H9 (cell line): Measurements from ENCODE around the gene CLPTM1L. TPM values are rescaled to one million over a fixed set of nuclear protein-coding genes. Genes with fewer than 3 reads are reported as not detected.

Source experiments
- DNase-seq: peaks from one replicate; pipeline ENCODE4 v3.0.0-alpha.2; 2017
- H2AFZ ChIP-seq: one replicate; pipeline ENCODE4 v1.6.1; 2013; ENCODE audit warnings: mild to moderate bottlenecking, low read length, control low read depth, moderate library complexity
- H2AK5ac ChIP-seq: 2 replicates; pipeline ENCODE4 v1.6.1; 2013; ENCODE audit warnings: low read length, control low read depth, mixed read lengths; ENCODE audit not compliant: insufficient read length
- H2BK120ac ChIP-seq: one replicate; pipeline ENCODE4 v1.6.1; 2013; ENCODE audit warnings: low read depth, mild to moderate bottlenecking, low read length, control low read depth, inconsistent platforms; ENCODE audit not compliant: poor library complexity, severe bottlenecking
- H2BK12ac ChIP-seq: 2 replicates; pipeline ENCODE4 v1.6.1; 2013; ENCODE audit warnings: low read length, control low read depth, mixed read lengths, low read depth; ENCODE audit not compliant: insufficient read length
- H2BK15ac ChIP-seq: 2 replicates; pipeline ENCODE4 v1.6.1; 2013; ENCODE audit warnings: low read depth, low read length, control low read depth
- H2BK20ac ChIP-seq: one replicate; pipeline ENCODE4 v1.6.1; 2013; ENCODE audit warnings: low read depth, mild to moderate bottlenecking, low read length, control low read depth, inconsistent platforms; ENCODE audit not compliant: poor library complexity, severe bottlenecking
- H2BK5ac ChIP-seq: 2 replicates; pipeline ENCODE4 v1.6.1; 2013; ENCODE audit warnings: low read length, control low read depth, mixed read lengths; ENCODE audit not compliant: insufficient read length
- H3K14ac ChIP-seq: 2 replicates; pipeline ENCODE4 v1.6.1; 2013; ENCODE audit warnings: low read length, control low read depth; ENCODE audit not compliant: insufficient read depth
- H3K18ac ChIP-seq: 2 replicates; pipeline ENCODE4 v1.6.1; 2013; ENCODE audit warnings: low read depth, mild to moderate bottlenecking, mixed read lengths, low read length, control low read depth; ENCODE audit not compliant: insufficient read length
- H3K23ac ChIP-seq: 2 replicates; pipeline ENCODE4 v1.6.1; 2013; ENCODE audit warnings: low read length, control low read depth, mixed read lengths, low read depth; ENCODE audit not compliant: insufficient read length
- H3K23me2 ChIP-seq: 2 replicates; pipeline ENCODE4 v1.6.1; 2013; ENCODE audit warnings: low read depth, mild to moderate bottlenecking, mixed read lengths, low read length, control low read depth; ENCODE audit not compliant: insufficient read length, poor library complexity, severe bottlenecking
- H3K27ac ChIP-seq: 2 replicates; pipeline ENCODE4 v1.5.1; 2013; ENCODE audit warnings: low read length, control low read depth, mixed read lengths, low read depth; ENCODE audit not compliant: insufficient read length
- H3K27me3 ChIP-seq: 2 replicates; pipeline ENCODE4 v1.6.1; 2013; ENCODE audit warnings: low read length, control low read depth, inconsistent platforms; ENCODE audit not compliant: insufficient read depth
- H3K4ac ChIP-seq: 2 replicates; pipeline ENCODE4 v1.6.1; 2013; ENCODE audit warnings: low read depth, mild to moderate bottlenecking, control low read depth, inconsistent platforms, low read length, moderate library complexity
- H3K4me1 ChIP-seq: 2 replicates; pipeline ENCODE4 v1.6.1; 2013; ENCODE audit warnings: low read length, control low read depth, inconsistent platforms; ENCODE audit not compliant: insufficient read depth
- H3K4me2 ChIP-seq: 2 replicates; pipeline ENCODE4 v1.6.1; 2013; ENCODE audit warnings: low read length, control low read depth, mixed read lengths; ENCODE audit not compliant: insufficient read length, insufficient read depth
- H3K56ac ChIP-seq: 2 replicates; pipeline ENCODE4 v1.6.1; 2013; ENCODE audit warnings: low read depth, mild to moderate bottlenecking, mixed read lengths, low read length, control low read depth; ENCODE audit not compliant: insufficient read length
- H3K79me1 ChIP-seq: 2 replicates; pipeline ENCODE4 v1.6.1; 2013; ENCODE audit warnings: low read depth, mild to moderate bottlenecking, moderate library complexity, low read length, control low read depth, inconsistent platforms; ENCODE audit not compliant: insufficient read depth, poor library complexity, severe bottlenecking
- H3K79me2 ChIP-seq: 2 replicates; pipeline ENCODE4 v1.6.1; 2013; ENCODE audit warnings: low read length, control low read depth, inconsistent platforms; ENCODE audit not compliant: insufficient read depth
- H3K9ac ChIP-seq: 2 replicates; pipeline ENCODE4 v1.6.1; 2013; ENCODE audit warnings: low read length, control low read depth, mixed read lengths; ENCODE audit not compliant: insufficient read length; ENCODE audit errors: extremely low read depth
- H3K9me3 ChIP-seq: one replicate; pipeline ENCODE4 v1.6.1; 2013; ENCODE audit warnings: low read depth, low read length, inconsistent platforms; ENCODE audit not compliant: control insufficient read depth
- H3T11ph ChIP-seq: one replicate; pipeline ENCODE4 v1.6.1; 2013; ENCODE audit warnings: mild to moderate bottlenecking, low read length, control low read depth, inconsistent platforms
- H4K20me1 ChIP-seq: one replicate; pipeline ENCODE4 v1.6.1; 2013; ENCODE audit not compliant: control insufficient read depth, insufficient read length, insufficient read depth
- H4K5ac ChIP-seq: 2 replicates; pipeline ENCODE4 v1.6.1; 2013; ENCODE audit warnings: low read depth, mild to moderate bottlenecking, mixed read lengths, low read length, control low read depth; ENCODE audit not compliant: insufficient read length
- H4K8ac ChIP-seq: replicated peaks from 2 replicates; pipeline ENCODE4 v1.6.1; 2013; ENCODE audit warnings: low read length, control low read depth, mixed read lengths, low read depth; ENCODE audit not compliant: insufficient read length
- H4K91ac ChIP-seq: 2 replicates; pipeline ENCODE4 v1.6.1; 2013; ENCODE audit warnings: low read depth, mild to moderate bottlenecking, moderate library complexity, mixed read lengths, low read length, control low read depth; ENCODE audit not compliant: insufficient read length
- H3K27ac Mint-ChIP-seq, 3 experiments: 2 replicates in 2 of 3; 3 replicates in 1 of 3; pipeline ENCODE4 v1.8.0; 2020 to 2021; ENCODE audit warnings: mixed read lengths in 3 of 3, mild to moderate bottlenecking in 1 of 3, moderate library complexity in 1 of 3
- H3K27me3 Mint-ChIP-seq: 2 replicates; pipeline ENCODE4 v1.8.0; 2021; ENCODE audit warnings: low read depth, mild to moderate bottlenecking, moderate library complexity, mixed read lengths
- H3K36me3 Mint-ChIP-seq, 3 experiments: 2 replicates in 2 of 3; 3 replicates in 1 of 3; pipeline ENCODE4 v1.8.0; 2020 to 2021; ENCODE audit warnings: low read depth in 3 of 3, mixed read lengths in 3 of 3; ENCODE audit not compliant: insufficient read depth in 1 of 3
- H3K4me1 Mint-ChIP-seq, 2 experiments: 2 replicates each; pipeline ENCODE4 v1.8.0; 2020; ENCODE audit warnings: mixed read lengths in 2 of 2
- H3K4me3 Mint-ChIP-seq, 2 experiments: 2 replicates in 1 of 2; 3 replicates in 1 of 2; pipeline ENCODE4 v1.8.0; 2020 to 2021; ENCODE audit warnings: mild to moderate bottlenecking in 2 of 2, mixed read lengths in 2 of 2, moderate library complexity in 1 of 2
- H3K9me3 Mint-ChIP-seq, 2 experiments: 2 replicates in 1 of 2; 3 replicates in 1 of 2; pipeline ENCODE4 v1.8.0; 2020; ENCODE audit warnings: mild to moderate bottlenecking in 2 of 2, mixed read lengths in 2 of 2, moderate library complexity in 1 of 2
- CTCF ChIP-seq: fragments of 200-600 bp; sonication (generic); conservative IDR thresholded peaks from 3 replicates; pipeline ENCODE4 v1.8.0; 2021; ENCODE audit warnings: antibody characterized with exemption, mild to moderate bottlenecking
- WGBS: extraction: QIAGEN DNeasy Blood & Tissue Kit; methylation state at CpG from one replicate; pipeline ENCODE4 v1.1.7; 2013; ENCODE audit warnings: missing lambda C conversion rate, low lambda C conversion rate, mixed read lengths; ENCODE audit not compliant: insufficient read length; ENCODE audit errors: extremely low coverage; 5-methylcytosine and 5-hydroxymethylcytosine counted together
- total RNA-seq: library from RNA; stranded (reverse); gene quantifications from 2 replicates; pipeline ENCODE4 v1.2.1, GENCODE V29; 2021

CLPTM1L gene
- total RNA-seq, 1 experiment from 2014 or later: 108 TPM

- no peak for TF ChIP-seq CTCF
- Histone ChIP-seq H2AK5ac (no peak overlapping the region), H2BK20ac (no peak overlapping the region), H3K4ac (no peak overlapping the region), H2BK12ac (no peak overlapping the region), H3K9ac (no peak overlapping the region), H3K79me2 (no peaks in the 10 kb centered on the region), H4K91ac (no peak overlapping the region), H3K9me3 (no peaks in the 10 kb centered on the region), H3K23ac (no peak overlapping the region), H3K4me2 (no peak overlapping the region), H3K56ac (no peak overlapping the region), H4K8ac (no peak overlapping the region), H3K23me2 (no peaks in the 10 kb centered on the region), H3K4me1 (no peaks in the 10 kb centered on the region; the same call in 1 of the 2 replicates), H4K20me1 (no peaks in the 10 kb centered on the region), H3K79me1 (no peaks in the 10 kb centered on the region), H2BK120ac (no peak overlapping the region), H2BK15ac (no peak overlapping the region), H2AFZ (no peak overlapping the region), H4K5ac (no peak overlapping the region), H2BK5ac (no peak overlapping the region), H3K27me3 (no peaks in the 10 kb centered on the region), H3K27ac (no peak overlapping the region), H3K14ac (no peak overlapping the region; the same call in 1 of the 2 replicates), H3T11ph (no peak overlapping the region), H3K18ac (no peak overlapping the region)
- DNase-seq: no peak
- Mint-ChIP-seq H3K36me3 (no peaks in the 10 kb centered on the region), H3K4me1 (peaks cover 20 to 24% of the 10 kb centered on the region in 2 experiments), H3K27me3 (peaks cover 6% of the 10 kb centered on the region), H3K27ac (no peak overlapping the region), H3K9me3 (no peaks in the 10 kb centered on the region), H3K4me3 (no peak overlapping the region)
- WGBS: no CpG with 5 or more reads among the region's 10 CpGs
Measured at GRCh38 chr5:1352231-1353219, 7.6 kb upstream of the CLPTM1L start.
